ENCODE results near the gene ZNF446. TPM values are rescaled to one million over a fixed set of nuclear protein-coding genes. Genes with fewer than 3 reads are reported as not detected.
A peak's percentile ranks its signal among the peaks of the same experiment; 100 is the strongest.

Gene ZNF446
- total and polyA plus RNA-seq, 9 of the 15 experiments (the other 6 are each of a cell fraction or from before 2014, with no cell fraction given): 0.07 to 4.8 (median 1.2) TPM

- POLR2A ChIA-PET: interaction anchor here (2.7 kb wide), 1 partner anchor 10 kb away, joined by 10 read pairs; the partner anchor contains the start of gene ZBTB45
- TF ChIP-seq NRF1 (conservative IDR thresholded peaks at IDR 0.05 in 1 of 2, IDR thresholded peaks at IDR 0.05 in 1 of 2): peak; percentile 76 to 81
- peak; percentile 73; the same call in 1 of the 2 replicates for TF ChIP-seq ZNF197 (CRISPR knock-in tag; IDR thresholded peaks at IDR 0.05; ENCODE audit: low read depth)
- no peak for TF ChIP-seq ELF2 (CRISPR knock-in tag; IDR thresholded peaks at IDR 0.05)
- peak; percentile 71 for TF ChIP-seq L3MBTL2 (IDR thresholded peaks at IDR 0.05)
- TF ChIP-seq CXXC5 (CRISPR knock-in tag; IDR thresholded peaks at IDR 0.05): peak; percentile 75
- TF ChIP-seq TCF7 (IDR thresholded peaks at IDR 0.05; ENCODE audit: borderline replicate concordance): 0 out of 2 replicates have a peak, but pooled peaks have one; percentile 4
- TF ChIP-seq SIX5 (IDR thresholded peaks at IDR 0.05; ENCODE audit: borderline replicate concordance in 1 of 2, insufficient read depth in 1 of 2, low read depth in 1 of 2, low read length in 2 of 2): no peak
- TF ChIP-seq E2F8 (IDR thresholded peaks at IDR 0.05; ENCODE audit: low read depth, partially characterized antibody): no peak
- no peak for TF ChIP-seq HMG20A (CRISPR knock-in tag; conservative IDR thresholded peaks at IDR 0.05)
- no peak for TF ChIP-seq DEAF1 (CRISPR knock-in tag; IDR thresholded peaks at IDR 0.05)
- no peak for TF ChIP-seq ZNF717 (CRISPR knock-in tag; IDR thresholded peaks at IDR 0.05)
- 0 out of 2 replicates have a peak, but pooled peaks have one; percentile 23 for TF ChIP-seq HDAC2 (IDR thresholded peaks at IDR 0.05)
- TF ChIP-seq ZNF398 (CRISPR knock-in tag; IDR thresholded peaks at IDR 0.05): no peak
- TF ChIP-seq ZBTB17 (CRISPR knock-in tag; IDR thresholded peaks at IDR 0.05): no peak
- peak; percentile 99 for TF ChIP-seq CTBP1 (IDR thresholded peaks at IDR 0.05; ENCODE audit: borderline replicate concordance)
These were observed 33.6 kb downstream of the ZNF446 start for GRCh38 chr19:58509731-58510083.

More at GRCh38 chr19:58509731-58510083, 33.6 kb downstream of the ZNF446 start:
- Histone ChIP-seq H3K4me3 (no peak overlapping the region), H3K4me1 (replicated peaks in 1 of 2; ENCODE audit: control insufficient read depth in 2 of 2, insufficient read depth in 2 of 2, low read length in 2 of 2) (peaks cover 9 to 42% of the 10 kb centered on the region in 2 experiments; a peak in 4 of 5 replicates), H4K20me1 (replicated peaks; ENCODE audit: control insufficient read depth, insufficient read depth, low read length) (no peaks in the 10 kb centered on the region), H3K4me2 (ENCODE audit: insufficient read depth, low read length) (peak overlapping the region; percentile 66), H3K27me3 (ENCODE audit: control insufficient read depth in 2 of 2, insufficient read depth in 2 of 2, low read length in 2 of 2) (no peaks in the 10 kb centered on the region), H2AFZ (ENCODE audit: low read depth, low read length) (peak overlapping the region; percentile 70), H3K9me3 (replicated peaks; ENCODE audit: control insufficient read depth, insufficient read depth, low read depth, low read length) (peaks cover 2% of the 10 kb centered on the region; the same call in 1 of the 2 replicates), H3K9me1 (ENCODE audit: control insufficient read depth, insufficient read depth, low read length) (peaks cover 7% of the 10 kb centered on the region), H3K27ac (ENCODE audit: extremely low read depth, low read depth, low read length) (peak overlapping the region; percentile 51; the same call in 1 of the 3 replicates), H3K79me2 (ENCODE audit: control insufficient read depth, insufficient read depth, low read length) (peaks cover 5% of the 10 kb centered on the region), H3K36me3 (ENCODE audit: control insufficient read depth, insufficient read depth, low read length) (peaks cover 6% of the 10 kb centered on the region; the same call in 2 of the 3 replicates), H3K9ac (ENCODE audit: insufficient read depth in 1 of 2, low read depth in 2 of 2, low read length in 2 of 2) (peak overlapping the region in 1 of 2 experiments; percentile 1; a peak in 2 of 4 replicates)
- peak; percentile 87 for FAIRE-seq
- CTCF ChIA-PET (ENCODE audit: low intra/inter-chr PET ratio): no interaction called here
- BruUV-seq (replicated peaks): no TSS peak
- peak; percentile 31 to 75 (median 52) for DNase-seq (ENCODE audit: extremely low read depth in 1 of 4, low spot score in 3 of 4)
- intact Hi-C loops (cut with micrococcal nuclease) (loop anchor here (5.0 kb wide), 1 partner anchor 327 kb away; the partner anchor contains the start of gene ZNF274), in situ Hi-C loops (cut with MboI) (no loop called here)
- peak; percentile 3; the same call in 1 of the 3 replicates for ATAC-seq
- WGBS (ENCODE audit: insufficient coverage, low coverage, missing lambda C conversion rate): 7% methylated on average over 11 of the region's 11 CpGs
